Measurements from ENCODE around the gene GM2A. TPM values are rescaled to one million over a fixed set of nuclear protein-coding genes. Genes with fewer than 3 reads are reported as not detected.
"Not testable (repeated sequence)": the region's sequence is repeated elsewhere in the genome, so short reads cannot be mapped to it uniquely, and the experiment has no call there.

GM2A gene
- total RNA-seq, 1 donor from 2014 or later, result 35.4 TPM

- peak overlapping the region; percentile 84 for H3K4me3 ChIP-seq
- no peaks in the 10 kb centered on the region for H3K27me3 ChIP-seq (ENCODE audit: low read depth)
- no peak for DNase-seq
- intact Hi-C loops (cut with micrococcal nuclease), result no loop called here
- no peaks in the 10 kb centered on the region for H3K36me3 ChIP-seq
- no peaks in the 10 kb centered on the region for H3K9me3 ChIP-seq (replicated peaks)
- peak overlapping the region; percentile 85 for H3K27ac ChIP-seq (replicated peaks)
- peaks cover 59% of the 10 kb centered on the region for H3K4me1 ChIP-seq
- no peak for TF ChIP-seq CTCF (IDR thresholded peaks at IDR 0.05; ENCODE audit: borderline replicate concordance)
Measured at GRCh38 chr5:151253605-151253950, 593 bp downstream of the GM2A start.

GRCh38 chr5:151254556-151254955 lies 1.6 kb downstream of the GM2A start:
- H3K9me3 ChIP-seq (replicated peaks), result no peaks in the 10 kb centered on the region
- H3K4me1 ChIP-seq, result peaks cover 65% of the 10 kb centered on the region
- no peak for DNase-seq
- H3K27me3 ChIP-seq (ENCODE audit: low read depth), result no peaks in the 10 kb centered on the region
- peak overlapping the region; percentile 84 for H3K4me3 ChIP-seq
- H3K27ac ChIP-seq (replicated peaks), result no peak overlapping the region
- intact Hi-C loops (cut with micrococcal nuclease), result no loop called here
- no peaks in the 10 kb centered on the region for H3K36me3 ChIP-seq
- no peak for TF ChIP-seq CTCF (IDR thresholded peaks at IDR 0.05; ENCODE audit: borderline replicate concordance)

GRCh38 chr5:151254990-151255389 lies 2.0 kb downstream of the GM2A start:
- Histone ChIP-seq H3K4me3 (peak overlapping the region; percentile 84), H3K4me1 (peaks cover 65% of the 10 kb centered on the region)
- H3K9me3 ChIP-seq (replicated peaks); H3K36me3 ChIP-seq; DNase-seq; H3K27me3 ChIP-seq (ENCODE audit: low read depth); H3K27ac ChIP-seq (replicated peaks); intact Hi-C loops (cut with micrococcal nuclease): not testable (repeated sequence)

- no peak for DNase-seq
- Histone ChIP-seq H3K9me3 (replicated peaks) (no peaks in the 10 kb centered on the region), H3K27me3 (ENCODE audit: low read depth) (no peaks in the 10 kb centered on the region), H3K4me3 (no peak overlapping the region), H3K27ac (replicated peaks) (no peak overlapping the region), H3K4me1 (peaks cover 65% of the 10 kb centered on the region), H3K36me3 (peaks cover 11% of the 10 kb centered on the region)
- no peak for TF ChIP-seq CTCF (IDR thresholded peaks at IDR 0.05; ENCODE audit: borderline replicate concordance)
- intact Hi-C loops (cut with micrococcal nuclease), result no loop called here
Measured at GRCh38 chr5:151255621-151256286, 2.8 kb downstream of the GM2A start.

GRCh38 chr5:151257731-151258181 lies 4.8 kb downstream of the GM2A start:
- H3K27ac ChIP-seq (replicated peaks), result no peak overlapping the region
- intact Hi-C loops (cut with micrococcal nuclease), result no loop called here
- no peak overlapping the region for H3K4me3 ChIP-seq
- no peaks in the 10 kb centered on the region for H3K27me3 ChIP-seq (ENCODE audit: low read depth)
- no peak for TF ChIP-seq CTCF (IDR thresholded peaks at IDR 0.05; ENCODE audit: borderline replicate concordance)
- DNase-seq, result no peak
- H3K36me3 ChIP-seq, result peaks cover 29% of the 10 kb centered on the region
- H3K9me3 ChIP-seq (replicated peaks), result no peaks in the 10 kb centered on the region
- peaks cover 66% of the 10 kb centered on the region for H3K4me1 ChIP-seq

GRCh38 chr5:151258201-151258611 lies 5.2 kb downstream of the GM2A start:
- intact Hi-C loops (cut with micrococcal nuclease), result no loop called here
- Histone ChIP-seq H3K4me3 (no peak overlapping the region), H3K4me1 (peaks cover 63% of the 10 kb centered on the region), H3K9me3 (replicated peaks) (no peaks in the 10 kb centered on the region), H3K27ac (replicated peaks) (no peak overlapping the region), H3K27me3 (ENCODE audit: low read depth) (no peaks in the 10 kb centered on the region), H3K36me3 (peaks cover 29% of the 10 kb centered on the region)
- DNase-seq, result no peak
- no peak for TF ChIP-seq CTCF (IDR thresholded peaks at IDR 0.05; ENCODE audit: borderline replicate concordance)

Measured in left ventricle myocardium inferior (tissue), 1 donor.